Ishikawa (cell line): Measurements from ENCODE around the gene EIPR1.

Experiments used
- CEBPB ChIP-seq: IDR thresholded peaks from 2 replicates; pipeline ENCODE4 v1.6.1; 2012
- CREB1 ChIP-seq: IDR thresholded peaks from 2 replicates; pipeline ENCODE4 v1.6.1; 2012; ENCODE audit warnings: low read depth
- EP300 ChIP-seq: IDR thresholded peaks from 2 replicates; pipeline ENCODE4 v1.6.1; 2012; ENCODE audit warnings: borderline replicate concordance
- FOXM1 ChIP-seq: IDR thresholded peaks from 2 replicates; pipeline ENCODE4 v1.6.1; 2012; ENCODE audit warnings: low read depth, borderline replicate concordance
- MAX ChIP-seq: IDR thresholded peaks from 2 replicates; pipeline ENCODE4 v1.6.1; 2012
- RAD21 ChIP-seq: IDR thresholded peaks from 2 replicates; pipeline ENCODE4 v1.6.1; 2012; ENCODE audit warnings: low read depth
- REST ChIP-seq: IDR thresholded peaks from 2 replicates; pipeline ENCODE4 v1.6.1; 2012; ENCODE audit warnings: low read depth, mild to moderate bottlenecking
- TAF1 ChIP-seq: IDR thresholded peaks from 2 replicates; pipeline ENCODE4 v1.6.1; 2012; ENCODE audit warnings: low read depth, mild to moderate bottlenecking
- TCF12 ChIP-seq: IDR thresholded peaks from 2 replicates; pipeline ENCODE4 v1.6.1; 2012; ENCODE audit warnings: low read depth
- YY1 ChIP-seq: IDR thresholded peaks from 2 replicates; pipeline ENCODE4 v1.6.1; 2012; ENCODE audit warnings: low read depth
- TF ChIP-seq, protein P1 (sequence below): IDR thresholded peaks from 2 replicates; pipeline ENCODE4 v1.6.1; 2012

GRCh38 chr2:3141696-3142095 lies 235.9 kb downstream of the EIPR1 start:
- no peak for TF ChIP-seq CEBPB
- no peak for TF ChIP-seq TCF12
- no peak for TF ChIP-seq REST
- no peak for TF ChIP-seq TAF1
- no peak for TF ChIP-seq RAD21
- no peak for TF ChIP-seq FOXM1
- TF ChIP-seq CREB1: no peak
- no peak for TF ChIP-seq MAX
- TF ChIP-seq EP300: no peak
- TF ChIP-seq, protein P1, sequence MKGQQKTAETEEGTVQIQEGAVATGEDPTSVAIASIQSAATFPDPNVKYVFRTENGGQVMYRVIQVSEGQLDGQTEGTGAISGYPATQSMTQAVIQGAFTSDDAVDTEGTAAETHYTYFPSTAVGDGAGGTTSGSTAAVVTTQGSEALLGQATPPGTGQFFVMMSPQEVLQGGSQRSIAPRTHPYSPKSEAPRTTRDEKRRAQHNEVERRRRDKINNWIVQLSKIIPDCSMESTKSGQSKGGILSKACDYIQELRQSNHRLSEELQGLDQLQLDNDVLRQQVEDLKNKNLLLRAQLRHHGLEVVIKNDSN: no peak
- no peak for TF ChIP-seq YY1
